Astrocyte of the spinal cord (primary cell): ENCODE data around the gene N4BP2.

ENCODE experiments used
- DNase-seq: peaks from one replicate; pipeline ENCODE4 v3.0.0; 2011; ENCODE audit warnings: low read depth, low spot score
- H3K4me3 ChIP-seq: 2 replicates; pipeline ENCODE4 v1.5.1; 2011; ENCODE audit warnings: low read depth, mild to moderate bottlenecking, low read length, moderate library complexity
- CTCF ChIP-seq: IDR thresholded peaks from 2 replicates; pipeline ENCODE4 v1.5.1; 2012; ENCODE audit warnings: low read depth, mild to moderate bottlenecking, low read length, inconsistent platforms
- in situ Hi-C: cut with HindIII; loops from 2 replicates; pipeline ENCODE4 v1.10.0; 2017; ENCODE audit warnings: low sequenced_read_pairs

The N4BP2 gene

GRCh38 chr4:40196724-40197281 is 140.2 kb downstream of the N4BP2 start, which contains the start of gene RHOH:
Gene RHOH, plus strand, starts transcription at chr4:40197031. Its CDS starts 46,356 bp downstream, at chr4:40243387.
- TF ChIP-seq CTCF = no peak
- no peak for DNase-seq
- in situ Hi-C loops = no loop called here
- H3K4me3 ChIP-seq = no peak within 1 kb of the TSS

GRCh38 chr4:40197879-40198689 is 141.4 kb downstream of the N4BP2 start:
- in situ Hi-C loops = no loop called here
- TF ChIP-seq CTCF = no peak
- H3K4me3 ChIP-seq = no peak overlapping the region
- no peak for DNase-seq

- no peak overlapping the region for H3K4me3 ChIP-seq
- no peak for DNase-seq
- no peak for TF ChIP-seq CTCF
- in situ Hi-C loops = no loop called here
Observed at GRCh38 chr4:40199179-40199670, 142.6 kb downstream of the N4BP2 start.

GRCh38 chr4:40199999-40200874 is 143.6 kb downstream of the N4BP2 start:
- TF ChIP-seq CTCF = no peak
- no peak overlapping the region for H3K4me3 ChIP-seq
- peak; percentile 55 for DNase-seq
- in situ Hi-C loops = no loop called here

- no peak for TF ChIP-seq CTCF
- in situ Hi-C loops = no loop called here
- no peak overlapping the region for H3K4me3 ChIP-seq
- DNase-seq = no peak
Observed at GRCh38 chr4:40200875-40201801, 144.5 kb downstream of the N4BP2 start.

- no peak overlapping the region for H3K4me3 ChIP-seq
- no peak for DNase-seq
- in situ Hi-C loops = no loop called here
- TF ChIP-seq CTCF = no peak
Observed at GRCh38 chr4:40201898-40202297, 145.2 kb downstream of the N4BP2 start.
